Rectal smooth muscle tissue (tissue), 1 donor: ENCODE data around the gene MPZL2.
A peak's percentile ranks its signal among the peaks of the same experiment; 100 is the strongest.

Experiments used
- H3K27ac ChIP-seq: one replicate; pipeline ENCODE4 v1.7.0; 2013; ENCODE audit warnings: low read depth, low read length, inconsistent platforms
- H3K27me3 ChIP-seq: one replicate; pipeline ENCODE4 v1.7.0; 2013; ENCODE audit warnings: low read length; ENCODE audit not compliant: control insufficient read depth, insufficient read depth
- H3K36me3 ChIP-seq: one replicate; pipeline ENCODE4 v1.7.0; 2013; ENCODE audit warnings: low read length; ENCODE audit not compliant: control insufficient read depth, insufficient read depth
- H3K4me1 ChIP-seq: one replicate; pipeline ENCODE4 v1.7.0; 2013; ENCODE audit warnings: low read length; ENCODE audit not compliant: control insufficient read depth, insufficient read depth
- H3K4me3 ChIP-seq: one replicate; pipeline ENCODE4 v1.7.0; 2013; ENCODE audit warnings: low read length
- H3K9ac ChIP-seq: one replicate; pipeline ENCODE4 v1.7.0; 2013; ENCODE audit warnings: low read length

Gene MPZL2

GRCh38 chr11:118223570-118223969 lies 40.5 kb downstream of the MPZL2 start:
- no peak overlapping the region for H3K9ac ChIP-seq
- no peaks in the 10 kb centered on the region for H3K27me3 ChIP-seq
- H3K36me3 ChIP-seq: no peaks in the 10 kb centered on the region
- peak overlapping the region; percentile 29 for H3K4me3 ChIP-seq
- H3K4me1 ChIP-seq: no peaks in the 10 kb centered on the region
- H3K27ac ChIP-seq: no peak overlapping the region

- Histone ChIP-seq H3K4me1 (no peaks in the 10 kb centered on the region), H3K27ac (no peak overlapping the region), H3K9ac (no peak overlapping the region), H3K36me3 (no peaks in the 10 kb centered on the region), H3K27me3 (no peaks in the 10 kb centered on the region), H3K4me3 (no peak overlapping the region)
These were observed 41.7 kb downstream of the MPZL2 start for GRCh38 chr11:118222437-118222836.

GRCh38 chr11:118221419-118221818 lies 42.7 kb downstream of the MPZL2 start:
- Histone ChIP-seq H3K4me3 (no peak overlapping the region), H3K9ac (no peak overlapping the region), H3K4me1 (no peaks in the 10 kb centered on the region), H3K27ac (no peak overlapping the region), H3K36me3 (no peaks in the 10 kb centered on the region), H3K27me3 (no peaks in the 10 kb centered on the region)

GRCh38 chr11:118219732-118220131 lies 44.4 kb downstream of the MPZL2 start:
- Histone ChIP-seq H3K9ac (no peak overlapping the region), H3K4me1 (no peaks in the 10 kb centered on the region), H3K27ac (no peak overlapping the region), H3K27me3 (no peaks in the 10 kb centered on the region), H3K36me3 (no peaks in the 10 kb centered on the region), H3K4me3 (no peak overlapping the region)

- Histone ChIP-seq H3K9ac (no peak overlapping the region), H3K4me1 (no peaks in the 10 kb centered on the region), H3K4me3 (no peak overlapping the region), H3K36me3 (no peaks in the 10 kb centered on the region), H3K27ac (no peak overlapping the region), H3K27me3 (no peaks in the 10 kb centered on the region)
These were observed 44.9 kb downstream of the MPZL2 start for GRCh38 chr11:118219244-118219643.

GRCh38 chr11:118217575-118217974 lies 46.5 kb downstream of the MPZL2 start:
- Histone ChIP-seq H3K4me1 (no peaks in the 10 kb centered on the region), H3K4me3 (no peak overlapping the region), H3K27me3 (no peaks in the 10 kb centered on the region), H3K27ac (no peak overlapping the region), H3K9ac (no peak overlapping the region), H3K36me3 (no peaks in the 10 kb centered on the region)

GRCh38 chr11:118216621-118217481 lies 47.2 kb downstream of the MPZL2 start:
- no peak overlapping the region for H3K27ac ChIP-seq
- no peak overlapping the region for H3K9ac ChIP-seq
- no peaks in the 10 kb centered on the region for H3K27me3 ChIP-seq
- no peaks in the 10 kb centered on the region for H3K36me3 ChIP-seq
- H3K4me1 ChIP-seq: no peaks in the 10 kb centered on the region
- no peak overlapping the region for H3K4me3 ChIP-seq

- H3K4me1 ChIP-seq: no peaks in the 10 kb centered on the region
- no peaks in the 10 kb centered on the region for H3K36me3 ChIP-seq
- no peak overlapping the region for H3K4me3 ChIP-seq
- H3K27me3 ChIP-seq: no peaks in the 10 kb centered on the region
- H3K27ac ChIP-seq: no peak overlapping the region
- no peak overlapping the region for H3K9ac ChIP-seq
These were observed 48.3 kb downstream of the MPZL2 start for GRCh38 chr11:118215765-118216164.

- Histone ChIP-seq H3K27ac (no peak overlapping the region), H3K4me3 (no peak overlapping the region), H3K9ac (no peak overlapping the region), H3K4me1 (no peaks in the 10 kb centered on the region), H3K27me3 (no peaks in the 10 kb centered on the region), H3K36me3 (no peaks in the 10 kb centered on the region)
These were observed 48.8 kb downstream of the MPZL2 start for GRCh38 chr11:118215262-118215661.

GRCh38 chr11:118214210-118214914 lies 49.7 kb downstream of the MPZL2 start:
- Histone ChIP-seq H3K9ac (no peak overlapping the region), H3K36me3 (no peaks in the 10 kb centered on the region), H3K4me3 (no peak overlapping the region), H3K27me3 (no peaks in the 10 kb centered on the region), H3K27ac (no peak overlapping the region), H3K4me1 (no peaks in the 10 kb centered on the region)

GRCh38 chr11:118213781-118214180 lies 50.3 kb downstream of the MPZL2 start:
- Histone ChIP-seq H3K36me3 (no peaks in the 10 kb centered on the region), H3K9ac (no peak overlapping the region), H3K4me1 (no peaks in the 10 kb centered on the region), H3K4me3 (no peak overlapping the region), H3K27ac (no peak overlapping the region), H3K27me3 (no peaks in the 10 kb centered on the region)

GRCh38 chr11:118213201-118213600 lies 50.9 kb downstream of the MPZL2 start:
- no peaks in the 10 kb centered on the region for H3K27me3 ChIP-seq
- H3K36me3 ChIP-seq: no peaks in the 10 kb centered on the region
- H3K27ac ChIP-seq: no peak overlapping the region
- no peak overlapping the region for H3K9ac ChIP-seq
- no peak overlapping the region for H3K4me3 ChIP-seq
- H3K4me1 ChIP-seq: no peaks in the 10 kb centered on the region

GRCh38 chr11:118212781-118213191 lies 51.3 kb downstream of the MPZL2 start:
- Histone ChIP-seq H3K27me3 (no peaks in the 10 kb centered on the region), H3K9ac (no peak overlapping the region), H3K4me1 (no peaks in the 10 kb centered on the region), H3K27ac (no peak overlapping the region), H3K36me3 (no peaks in the 10 kb centered on the region), H3K4me3 (no peak overlapping the region)
